Liver (tissue), 3 donors: ENCODE results near the gene EPHB2.

Experiments
- RAD21 ChIP-seq, 2 donors: IDR thresholded peaks; 2 replicates each; pipeline ENCODE4 v1.6.1; 2016; ENCODE audit warnings: antibody characterized with exemption in 2 of 2, mild to moderate bottlenecking in 2 of 2
- YY1 ChIP-seq: IDR thresholded peaks from 2 replicates; pipeline ENCODE4 v1.6.1; 2016; ENCODE audit warnings: antibody characterized with exemption, mild to moderate bottlenecking
- TF ChIP-seq, protein P1 (sequence below): fragments of 150-350 bp; IDR thresholded peaks from 2 replicates; pipeline ENCODE4 v1.5.1; 2017; ENCODE audit warnings: improper control_type of control experiment, low read depth, low read length; ENCODE audit not compliant: missing input control
- TF ChIP-seq, protein P2 (sequence below): IDR thresholded peaks from 2 replicates; pipeline ENCODE4 v1.6.1; 2016; ENCODE audit warnings: antibody characterized with exemption
- donor health status: healthy.
- donor health status: healthy.

DNA sequence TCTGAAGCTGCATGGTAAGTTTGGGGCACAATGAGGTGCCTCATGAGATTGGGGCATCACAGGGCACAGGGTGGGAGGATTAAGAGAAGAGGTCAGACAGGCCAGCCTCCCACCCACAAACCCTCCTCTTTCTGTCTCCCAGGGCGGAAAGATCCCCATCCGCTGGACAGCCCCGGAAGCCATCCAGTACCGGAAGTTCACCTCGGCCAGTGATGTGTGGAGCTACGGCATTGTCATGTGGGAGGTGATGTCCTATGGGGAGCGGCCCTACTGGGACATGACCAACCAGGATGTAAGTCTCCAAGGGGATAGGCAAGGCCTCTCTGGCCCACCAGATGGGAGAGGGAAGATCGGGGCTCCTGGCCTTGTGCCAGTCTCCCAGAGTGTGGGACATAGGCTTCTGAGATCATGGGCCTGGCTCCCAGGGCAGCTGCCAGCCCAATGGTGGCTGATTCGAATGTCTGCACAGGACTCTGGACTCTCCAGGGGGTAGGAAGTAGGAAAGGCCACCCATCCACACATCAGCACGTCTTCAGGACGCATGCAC is 198.3 kb downstream of the EPHB2 start:
- TF ChIP-seq, protein P1, sequence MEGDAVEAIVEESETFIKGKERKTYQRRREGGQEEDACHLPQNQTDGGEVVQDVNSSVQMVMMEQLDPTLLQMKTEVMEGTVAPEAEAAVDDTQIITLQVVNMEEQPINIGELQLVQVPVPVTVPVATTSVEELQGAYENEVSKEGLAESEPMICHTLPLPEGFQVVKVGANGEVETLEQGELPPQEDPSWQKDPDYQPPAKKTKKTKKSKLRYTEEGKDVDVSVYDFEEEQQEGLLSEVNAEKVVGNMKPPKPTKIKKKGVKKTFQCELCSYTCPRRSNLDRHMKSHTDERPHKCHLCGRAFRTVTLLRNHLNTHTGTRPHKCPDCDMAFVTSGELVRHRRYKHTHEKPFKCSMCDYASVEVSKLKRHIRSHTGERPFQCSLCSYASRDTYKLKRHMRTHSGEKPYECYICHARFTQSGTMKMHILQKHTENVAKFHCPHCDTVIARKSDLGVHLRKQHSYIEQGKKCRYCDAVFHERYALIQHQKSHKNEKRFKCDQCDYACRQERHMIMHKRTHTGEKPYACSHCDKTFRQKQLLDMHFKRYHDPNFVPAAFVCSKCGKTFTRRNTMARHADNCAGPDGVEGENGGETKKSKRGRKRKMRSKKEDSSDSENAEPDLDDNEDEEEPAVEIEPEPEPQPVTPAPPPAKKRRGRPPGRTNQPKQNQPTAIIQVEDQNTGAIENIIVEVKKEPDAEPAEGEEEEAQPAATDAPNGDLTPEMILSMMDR: no peak
- TF ChIP-seq YY1 (no peak), RAD21 (IDR thresholded peaks at IDR 0.05) (no peak)
- TF ChIP-seq, protein P2, sequence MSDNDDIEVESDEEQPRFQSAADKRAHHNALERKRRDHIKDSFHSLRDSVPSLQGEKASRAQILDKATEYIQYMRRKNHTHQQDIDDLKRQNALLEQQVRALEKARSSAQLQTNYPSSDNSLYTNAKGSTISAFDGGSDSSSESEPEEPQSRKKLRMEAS: no peak
